ENCODE results near the gene TSPAN32. TPM values are rescaled to one million over a fixed set of nuclear protein-coding genes. Genes with fewer than 3 reads are reported as not detected.

TSPAN32 gene
- total RNA-seq, 4 donors from 2014 or later: not detected

GRCh38 chr11:2272946-2273280, 28.9 kb upstream of the TSPAN32 start:
- Histone ChIP-seq H3K4me3 (no peak overlapping the region), H3K9me3 (no peaks in the 10 kb centered on the region), H3K36me3 (no peaks in the 10 kb centered on the region), H3K27me3 (peaks cover 34 to 46% (median 44%) of the 10 kb centered on the region in 3 donors), H3K27ac (no peak overlapping the region), H3K4me1 (no peaks in the 10 kb centered on the region)
- in situ Hi-C loops (cut with MboI; ENCODE audit: low sequenced_read_pairs in 4 of 4): no loop called here
- no peak for TF ChIP-seq CTCF (IDR thresholded peaks at IDR 0.05 in 4 of 5, conservative IDR thresholded peaks at IDR 0.05 in 1 of 5)
- TF ChIP-seq POLR2A (IDR thresholded peaks at IDR 0.05): no peak
- intact Hi-C loops (cut with DNase I; ENCODE audit: low total_unique reads): no loop called here
- ATAC-seq: no peak
- no peak for DNase-seq

GRCh38 chr11:2273311-2273710, 28.5 kb upstream of the TSPAN32 start:
- in situ Hi-C loops (cut with MboI; ENCODE audit: low sequenced_read_pairs in 4 of 4): no loop called here
- TF ChIP-seq POLR2A (IDR thresholded peaks at IDR 0.05) (no peak), CTCF (IDR thresholded peaks at IDR 0.05 in 4 of 5, conservative IDR thresholded peaks at IDR 0.05 in 1 of 5) (no peak)
- Histone ChIP-seq H3K4me1 (no peaks in the 10 kb centered on the region), H3K36me3 (no peaks in the 10 kb centered on the region), H3K9me3 (no peaks in the 10 kb centered on the region), H3K4me3 (no peak overlapping the region), H3K27ac (no peak overlapping the region), H3K27me3 (peaks cover 30 to 42% (median 40%) of the 10 kb centered on the region in 3 donors)
- no peak for ATAC-seq
- intact Hi-C loops (cut with DNase I; ENCODE audit: low total_unique reads): no loop called here
- DNase-seq: no peak

GRCh38 chr11:2273771-2274170, 28.0 kb upstream of the TSPAN32 start:
- ATAC-seq (no peak), DNase-seq (no peak)
- no peaks in the 10 kb centered on the region for H3K4me1 ChIP-seq
- in situ Hi-C loops (cut with MboI; ENCODE audit: low sequenced_read_pairs in 4 of 4) (no loop called here), intact Hi-C loops (cut with DNase I; ENCODE audit: low total_unique reads) (no loop called here)
- TF ChIP-seq CTCF (IDR thresholded peaks at IDR 0.05 in 4 of 5, conservative IDR thresholded peaks at IDR 0.05 in 1 of 5) (no peak), POLR2A (IDR thresholded peaks at IDR 0.05) (no peak)
- H3K4me3 ChIP-seq: no peak overlapping the region
- H3K36me3 ChIP-seq: no peaks in the 10 kb centered on the region
- no peaks in the 10 kb centered on the region for H3K9me3 ChIP-seq
- peaks cover 25 to 38% (median 36%) of the 10 kb centered on the region in 3 donors for H3K27me3 ChIP-seq
- H3K27ac ChIP-seq: no peak overlapping the region

- intact Hi-C loops (cut with DNase I; ENCODE audit: low total_unique reads): no loop called here
- TF ChIP-seq CTCF (IDR thresholded peaks at IDR 0.05 in 4 of 5, conservative IDR thresholded peaks at IDR 0.05 in 1 of 5) (no peak), POLR2A (IDR thresholded peaks at IDR 0.05) (no peak)
- Histone ChIP-seq H3K4me1 (no peaks in the 10 kb centered on the region), H3K9me3 (no peaks in the 10 kb centered on the region), H3K27me3 (peaks cover 16 to 25% (median 23%) of the 10 kb centered on the region in 3 donors), H3K4me3 (no peak overlapping the region), H3K27ac (no peak overlapping the region), H3K36me3 (no peaks in the 10 kb centered on the region)
- in situ Hi-C loops (cut with MboI; ENCODE audit: low sequenced_read_pairs in 4 of 4): no loop called here
- DNase-seq: no peak
- ATAC-seq: no peak
Measured at GRCh38 chr11:2275334-2276279, 26.2 kb upstream of the TSPAN32 start.
